NB4 (cell line): Measurements from ENCODE around the gene PLIN3.
A peak's percentile ranks its signal among the peaks of the same experiment; 100 is the strongest.
"Not testable (repeated sequence)": the region's sequence is repeated elsewhere in the genome, so short reads cannot be mapped to it uniquely, and the experiment has no call there.

ENCODE experiments used
- DNase-seq: peaks from one replicate; pipeline ENCODE4 v3.0.0; 2010; ENCODE audit warnings: low read depth
- H3K4me3 ChIP-seq: one replicate; pipeline ENCODE4 v1.5.1; 2011; ENCODE audit warnings: mild to moderate bottlenecking, low read depth, low read length, moderate library complexity
- MYC ChIP-seq: IDR thresholded peaks from 2 replicates; pipeline ENCODE4 v1.6.1; 2011; ENCODE audit warnings: low read depth, low read length
- POLR2A ChIP-seq: IDR thresholded peaks from 2 replicates; pipeline ENCODE4 v1.6.1; 2011; ENCODE audit warnings: mild to moderate bottlenecking; ENCODE audit not compliant: insufficient read length; ENCODE audit errors: extremely low read depth
- TF ChIP-seq, protein P1 (sequence below): IDR thresholded peaks from 2 replicates; pipeline ENCODE4 v1.6.1; 2011; ENCODE audit warnings: low read depth, low read length
- TF ChIP-seq, protein P2 (sequence below): IDR thresholded peaks from one replicate; pipeline ENCODE4 v1.5.1; 2012; ENCODE audit warnings: low read depth, low read length

Gene PLIN3

DNA sequence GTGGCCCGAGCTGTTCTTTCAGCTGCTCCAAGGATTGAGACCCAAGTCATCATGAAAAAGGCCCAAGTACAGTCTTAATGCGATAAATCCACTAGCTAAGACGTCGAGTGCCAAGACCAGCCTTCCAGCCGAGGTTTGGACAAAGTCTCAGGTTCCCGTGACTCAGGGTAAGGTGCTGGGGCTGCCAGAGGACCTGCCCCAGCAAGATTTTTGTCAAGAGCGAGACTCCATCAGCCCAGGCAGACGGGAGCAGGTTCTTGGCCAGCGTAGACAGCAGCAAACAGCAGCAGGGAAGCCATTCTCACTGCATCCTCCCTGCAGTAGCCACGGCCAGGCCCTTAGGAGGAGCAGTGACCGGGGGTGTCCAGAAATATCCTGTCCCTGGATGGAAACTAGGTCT is 72.5 kb downstream of the PLIN3 start:
- TF ChIP-seq POLR2A, result no peak
- DNase-seq, result no peak
- no peak overlapping the region for H3K4me3 ChIP-seq

- DNase-seq, result not testable (repeated sequence)
- H3K4me3 ChIP-seq, result peak overlapping the region; percentile 25
Observed at GRCh38 chr19:4793278-4793677, 74.2 kb downstream of the PLIN3 start.

DNA sequence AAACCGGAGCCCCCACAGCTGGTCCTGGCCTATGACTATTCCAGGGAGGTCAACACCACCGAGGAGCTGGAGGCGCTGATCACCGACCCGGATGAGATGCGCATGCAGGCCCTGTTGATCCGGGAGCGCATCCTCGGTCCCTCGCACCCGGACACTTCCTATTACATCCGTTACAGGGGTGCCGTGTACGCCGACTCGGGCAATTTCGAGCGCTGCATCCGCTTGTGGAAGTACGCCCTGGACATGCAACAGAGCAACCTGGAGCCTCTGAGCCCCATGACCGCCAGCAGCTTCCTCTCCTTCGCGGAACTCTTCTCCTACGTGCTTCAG is 74.6 kb downstream of the PLIN3 start:
- peak overlapping the region; percentile 64 for H3K4me3 ChIP-seq
- not testable (repeated sequence) for DNase-seq

DNA sequence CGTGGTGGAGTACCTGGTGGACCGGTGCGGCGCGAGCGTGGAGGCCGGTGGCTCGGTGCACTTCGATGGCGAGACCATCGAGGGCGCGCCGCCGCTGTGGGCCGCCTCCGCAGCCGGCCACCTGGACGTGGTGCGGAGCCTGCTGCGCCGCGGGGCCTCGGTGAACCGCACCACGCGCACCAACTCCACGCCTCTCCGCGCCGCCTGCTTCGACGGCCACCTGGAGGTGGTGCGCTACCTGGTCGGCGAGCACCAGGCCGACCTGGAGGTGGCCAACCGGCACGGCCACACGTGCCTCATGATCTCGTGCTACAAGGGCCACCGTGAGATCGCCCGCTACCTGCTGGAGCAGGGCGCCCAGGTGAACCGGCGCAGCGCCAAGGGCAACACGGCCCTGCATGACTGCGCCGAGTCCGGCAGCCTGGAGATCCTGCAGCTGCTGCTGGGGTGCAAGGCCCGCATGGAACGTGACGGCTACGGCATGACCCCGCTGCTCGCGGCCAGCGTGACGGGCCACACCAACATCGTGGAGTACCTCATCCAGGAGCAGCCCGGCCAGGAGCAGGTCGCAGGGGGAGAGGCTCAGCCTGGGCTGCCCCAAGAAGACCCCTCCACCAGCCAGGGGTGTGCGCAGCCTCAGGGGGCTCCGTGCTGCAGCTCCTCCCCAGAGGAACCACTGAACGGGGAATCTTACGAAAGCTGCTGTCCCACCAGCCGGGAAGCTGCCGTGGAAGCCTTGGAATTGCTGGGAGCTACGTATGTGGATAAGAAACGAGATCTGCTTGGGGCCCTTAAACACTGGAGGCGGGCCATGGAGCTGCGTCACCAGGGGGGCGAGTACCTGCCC is 75.2 kb downstream of the PLIN3 start:
- peak; percentile 19 for DNase-seq
- peak overlapping the region; percentile 64 for H3K4me3 ChIP-seq

DNA sequence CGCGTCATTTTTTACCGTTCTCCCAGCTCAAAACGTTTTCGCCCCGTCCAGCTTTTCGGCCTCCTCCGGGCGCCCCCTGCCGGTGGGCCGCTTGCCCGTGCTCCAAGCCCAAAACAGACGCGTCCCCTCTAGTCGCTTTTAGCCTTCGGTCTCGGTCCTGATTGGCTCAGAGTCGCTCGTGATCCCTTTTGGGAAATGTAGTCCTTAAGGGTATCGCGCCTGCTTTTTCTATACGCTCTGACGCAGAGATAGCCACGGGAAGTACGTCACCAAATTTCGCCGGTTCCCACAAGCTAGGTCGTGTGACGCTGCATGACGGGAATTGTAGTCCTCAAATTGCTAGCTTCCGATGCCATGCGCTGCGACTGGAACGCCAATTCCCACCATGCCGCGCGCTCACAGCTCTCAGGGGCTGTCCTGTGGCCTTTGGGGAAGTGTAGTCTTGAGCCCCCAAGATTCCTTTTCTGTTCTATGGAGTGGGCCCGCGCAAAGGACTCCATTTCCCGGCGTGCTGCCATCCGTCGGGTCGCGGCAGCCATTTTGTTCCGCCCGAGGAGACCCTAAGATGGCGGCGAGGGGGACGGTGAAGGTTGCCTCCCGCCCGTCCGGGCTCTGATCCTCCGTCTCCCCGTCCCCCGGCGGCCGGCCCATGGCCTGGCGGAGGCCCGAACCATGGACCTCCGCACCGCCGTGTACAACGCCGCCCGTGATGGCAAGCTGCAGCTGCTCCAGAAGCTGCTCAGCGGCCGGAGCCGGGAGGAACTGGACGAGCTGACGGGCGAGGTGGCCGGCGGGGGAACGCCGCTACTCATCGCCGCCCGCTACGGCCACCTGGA is 76.1 kb downstream of the PLIN3 start, which contains the start of gene FEM1A:
FEM1A (plus strand) TSS at position 552 of the 836 bp plus-strand sequence; CDS start at position 673, 121 bp downstream.
- peak; percentile 99 for DNase-seq
- peak within 1 kb of the TSS; percentile 64 for H3K4me3 ChIP-seq
- TF ChIP-seq, protein P1, sequence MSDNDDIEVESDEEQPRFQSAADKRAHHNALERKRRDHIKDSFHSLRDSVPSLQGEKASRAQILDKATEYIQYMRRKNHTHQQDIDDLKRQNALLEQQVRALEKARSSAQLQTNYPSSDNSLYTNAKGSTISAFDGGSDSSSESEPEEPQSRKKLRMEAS, result peak; percentile 57; the same call in 1 of the 2 replicates
- TF ChIP-seq MYC (peak; percentile 80), POLR2A (peak; percentile 33)
- TF ChIP-seq, protein P2, sequence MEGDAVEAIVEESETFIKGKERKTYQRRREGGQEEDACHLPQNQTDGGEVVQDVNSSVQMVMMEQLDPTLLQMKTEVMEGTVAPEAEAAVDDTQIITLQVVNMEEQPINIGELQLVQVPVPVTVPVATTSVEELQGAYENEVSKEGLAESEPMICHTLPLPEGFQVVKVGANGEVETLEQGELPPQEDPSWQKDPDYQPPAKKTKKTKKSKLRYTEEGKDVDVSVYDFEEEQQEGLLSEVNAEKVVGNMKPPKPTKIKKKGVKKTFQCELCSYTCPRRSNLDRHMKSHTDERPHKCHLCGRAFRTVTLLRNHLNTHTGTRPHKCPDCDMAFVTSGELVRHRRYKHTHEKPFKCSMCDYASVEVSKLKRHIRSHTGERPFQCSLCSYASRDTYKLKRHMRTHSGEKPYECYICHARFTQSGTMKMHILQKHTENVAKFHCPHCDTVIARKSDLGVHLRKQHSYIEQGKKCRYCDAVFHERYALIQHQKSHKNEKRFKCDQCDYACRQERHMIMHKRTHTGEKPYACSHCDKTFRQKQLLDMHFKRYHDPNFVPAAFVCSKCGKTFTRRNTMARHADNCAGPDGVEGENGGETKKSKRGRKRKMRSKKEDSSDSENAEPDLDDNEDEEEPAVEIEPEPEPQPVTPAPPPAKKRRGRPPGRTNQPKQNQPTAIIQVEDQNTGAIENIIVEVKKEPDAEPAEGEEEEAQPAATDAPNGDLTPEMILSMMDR, result peak; percentile 89
